ENCODE results near the gene PALM.

The PALM gene

DNA sequence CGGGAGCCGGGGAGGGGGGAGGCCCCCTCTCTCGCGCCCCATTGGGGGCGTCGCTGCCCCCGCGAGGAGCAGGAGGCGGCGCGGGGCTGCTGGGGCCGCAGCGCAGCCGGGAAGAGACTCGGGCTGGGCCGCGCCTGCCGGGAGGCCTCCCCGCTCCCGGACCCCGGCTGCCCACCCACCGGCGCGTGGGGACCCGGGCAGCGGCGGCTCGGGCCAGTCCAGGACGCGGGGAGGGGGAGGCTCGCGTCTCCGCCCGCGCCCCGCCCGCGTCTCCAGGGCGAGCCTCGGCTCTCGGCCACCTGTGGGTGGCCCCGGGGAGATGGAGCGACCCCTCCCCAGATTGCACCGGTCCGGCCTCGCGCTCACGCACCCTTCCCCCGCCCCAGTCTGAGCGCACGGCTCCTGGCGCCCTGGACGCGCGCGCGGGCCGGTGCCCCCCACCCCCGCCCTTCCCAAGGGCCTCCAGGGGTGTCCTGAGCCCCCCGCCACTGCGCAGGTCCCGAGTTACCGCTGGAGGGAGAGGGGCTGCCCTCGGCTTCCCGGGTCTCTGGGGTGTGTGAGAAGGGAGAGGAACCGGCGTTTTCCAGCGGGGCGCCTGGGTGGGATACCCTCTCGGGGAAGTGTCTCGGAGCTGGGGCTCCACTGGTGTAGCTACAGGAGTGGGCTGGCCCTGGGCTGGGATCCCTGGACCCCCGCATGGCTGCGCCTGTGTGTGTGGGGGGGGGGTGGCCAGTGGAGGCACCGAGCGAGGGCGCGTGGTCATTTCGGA lies 645 bp downstream of the PALM start:
- H3K27ac ChIP-seq (ENCODE audit: low read depth, low read length): no peak overlapping the region
- peak overlapping the region; percentile 5 for H2AFZ ChIP-seq (ENCODE audit: insufficient read depth, low read length, poor library complexity)
- H3K9me3 ChIP-seq (ENCODE audit: insufficient read depth, low read depth, low read length): peaks cover 2% of the 10 kb centered on the region
- no CpG with 5 or more reads among the region's 78 CpGs for WGBS (ENCODE audit: extremely low coverage, insufficient coverage, insufficient read length)
- DNase-seq: no peak
- peaks cover 0 to 2% of the 10 kb centered on the region in 2 experiments for H3K36me3 ChIP-seq (ENCODE audit: control insufficient read depth in 1 of 2, insufficient read depth in 2 of 2, low read length in 2 of 2)
- peak overlapping the region; percentile 32 for H3K14ac ChIP-seq (ENCODE audit: low read length)
- peak overlapping the region; percentile 22 for H3K18ac ChIP-seq (ENCODE audit: low read length)
- no peak overlapping the region for H2AK5ac ChIP-seq (ENCODE audit: low read length)
- H4K8ac ChIP-seq (ENCODE audit: low read depth, low read length): no peak overlapping the region
- H3K27me3 ChIP-seq (ENCODE audit: insufficient read depth, low read length): peaks cover 7% of the 10 kb centered on the region
- no peak overlapping the region for H2BK120ac ChIP-seq (ENCODE audit: insufficient read depth, low read length, poor library complexity)
- peak overlapping the region; percentile 51 for H4K12ac ChIP-seq (ENCODE audit: low read depth, low read length)
- H3K79me2 ChIP-seq (ENCODE audit: control insufficient read depth, insufficient read depth, low read length, poor library complexity): no peaks in the 10 kb centered on the region
- H3K79me1 ChIP-seq (ENCODE audit: low read length): no peaks in the 10 kb centered on the region
- H3K9ac ChIP-seq (ENCODE audit: low read length): no peak overlapping the region
- peak overlapping the region; percentile 30 for H4K91ac ChIP-seq (ENCODE audit: low read depth, low read length)
- H3K4me2 ChIP-seq (ENCODE audit: low read length): peak overlapping the region; percentile 98
- no peak overlapping the region for H3K4ac ChIP-seq (ENCODE audit: low read depth, low read length)
- no peak overlapping the region for H2BK5ac ChIP-seq (ENCODE audit: low read depth, low read length, poor library complexity)
- H2BK12ac ChIP-seq (ENCODE audit: low read length): no peak overlapping the region
- peak overlapping the region; percentile 75 for H3K4me3 ChIP-seq (ENCODE audit: low read depth, low read length)
- peaks cover 0 to 3% of the 10 kb centered on the region in 2 experiments for H3K4me1 ChIP-seq (ENCODE audit: control insufficient read depth in 1 of 2, insufficient read depth in 2 of 2, low read length in 2 of 2)
- no peak overlapping the region for H3K23ac ChIP-seq (ENCODE audit: low read length)

DNA sequence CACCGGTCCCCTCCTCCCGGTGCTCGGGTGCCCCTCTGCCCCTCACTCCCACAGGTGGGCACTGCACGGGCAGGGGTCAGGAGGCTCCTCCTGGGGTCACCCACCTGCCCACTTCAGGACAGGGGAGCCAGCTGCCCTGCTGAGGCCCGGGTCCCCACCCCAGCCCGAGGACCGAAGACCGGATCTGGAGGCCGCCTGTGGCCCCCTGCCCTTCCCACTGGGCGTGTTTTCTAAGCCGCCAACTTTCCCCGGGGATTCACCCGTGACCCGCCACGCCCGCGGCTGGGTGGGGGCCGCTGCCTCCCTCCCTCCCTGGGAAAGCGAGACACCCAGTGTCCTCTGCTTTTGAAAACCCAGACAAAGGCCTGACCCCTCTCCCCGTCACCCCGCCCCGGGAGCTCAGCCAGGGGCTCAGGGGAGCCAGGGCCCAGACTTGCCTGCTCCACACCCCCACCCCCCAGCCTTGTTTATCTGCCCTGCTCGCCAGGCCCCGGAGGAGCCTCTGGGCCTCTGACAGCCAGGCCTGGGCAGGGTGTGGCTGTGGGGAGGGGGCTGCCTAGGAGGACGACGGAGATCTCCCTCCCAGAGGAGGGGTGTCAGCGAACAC lies 1.3 kb downstream of the PALM start:
- no peak overlapping the region for H3K23ac ChIP-seq (ENCODE audit: low read length)
- H3K4me2 ChIP-seq (ENCODE audit: low read length): peak overlapping the region; percentile 98
- H3K79me1 ChIP-seq (ENCODE audit: low read length): no peaks in the 10 kb centered on the region
- peaks cover 0 to 3% of the 10 kb centered on the region in 2 experiments for H3K4me1 ChIP-seq (ENCODE audit: control insufficient read depth in 1 of 2, insufficient read depth in 2 of 2, low read length in 2 of 2)
- no peak overlapping the region for H2BK12ac ChIP-seq (ENCODE audit: low read length)
- no peak overlapping the region for H2BK5ac ChIP-seq (ENCODE audit: low read depth, low read length, poor library complexity)
- peak overlapping the region; percentile 51 for H4K12ac ChIP-seq (ENCODE audit: low read depth, low read length)
- peaks cover 7% of the 10 kb centered on the region for H3K27me3 ChIP-seq (ENCODE audit: insufficient read depth, low read length)
- no peak overlapping the region for H3K9ac ChIP-seq (ENCODE audit: low read length)
- no peak overlapping the region for H2AK5ac ChIP-seq (ENCODE audit: low read length)
- no peaks in the 10 kb centered on the region for H3K79me2 ChIP-seq (ENCODE audit: control insufficient read depth, insufficient read depth, low read length, poor library complexity)
- H3K4ac ChIP-seq (ENCODE audit: low read depth, low read length): no peak overlapping the region
- no peak overlapping the region for H3K27ac ChIP-seq (ENCODE audit: low read depth, low read length)
- peaks cover 0 to 2% of the 10 kb centered on the region in 2 experiments for H3K36me3 ChIP-seq (ENCODE audit: control insufficient read depth in 1 of 2, insufficient read depth in 2 of 2, low read length in 2 of 2)
- H2AFZ ChIP-seq (ENCODE audit: insufficient read depth, low read length, poor library complexity): no peak overlapping the region
- H3K18ac ChIP-seq (ENCODE audit: low read length): peak overlapping the region; percentile 22
- H4K91ac ChIP-seq (ENCODE audit: low read depth, low read length): no peak overlapping the region
- no peak for DNase-seq
- H2BK120ac ChIP-seq (ENCODE audit: insufficient read depth, low read length, poor library complexity): no peak overlapping the region
- H3K14ac ChIP-seq (ENCODE audit: low read length): peak overlapping the region; percentile 32
- H3K4me3 ChIP-seq (ENCODE audit: low read depth, low read length): peak overlapping the region; percentile 13
- WGBS (ENCODE audit: extremely low coverage, insufficient coverage, insufficient read length): no CpG with 5 or more reads among the region's 27 CpGs
- H4K8ac ChIP-seq (ENCODE audit: low read depth, low read length): no peak overlapping the region
- H3K9me3 ChIP-seq (ENCODE audit: insufficient read depth, low read depth, low read length): peaks cover 2% of the 10 kb centered on the region

DNA sequence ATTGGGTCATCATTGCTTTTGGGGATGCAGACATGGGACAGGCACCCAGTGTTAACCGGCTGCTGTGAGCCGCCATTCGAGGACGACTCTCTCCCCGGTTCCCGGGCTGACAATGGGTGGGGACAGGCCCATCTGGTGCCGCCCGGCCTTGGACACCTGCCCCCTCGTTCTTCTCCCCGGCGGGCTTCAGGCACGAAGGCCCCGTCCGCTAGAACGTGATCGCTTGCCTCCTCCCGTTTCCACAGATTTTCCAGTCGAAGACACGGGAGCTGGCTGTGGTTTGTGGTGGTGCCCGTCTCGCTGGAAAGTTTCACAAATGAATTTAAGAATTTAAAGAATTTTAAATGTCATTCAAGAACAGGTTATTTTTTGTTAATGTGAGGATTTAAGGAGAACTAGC lies 2.0 kb downstream of the PALM start:
- no peak overlapping the region for H3K4me2 ChIP-seq (ENCODE audit: low read length)
- no peak overlapping the region for H2AFZ ChIP-seq (ENCODE audit: insufficient read depth, low read length, poor library complexity)
- DNase-seq: no peak
- H3K9me3 ChIP-seq (ENCODE audit: insufficient read depth, low read depth, low read length): peaks cover 8% of the 10 kb centered on the region
- no peak overlapping the region for H3K9ac ChIP-seq (ENCODE audit: low read length)
- H2BK120ac ChIP-seq (ENCODE audit: insufficient read depth, low read length, poor library complexity): no peak overlapping the region
- H3K23ac ChIP-seq (ENCODE audit: low read length): no peak overlapping the region
- no peak overlapping the region for H3K14ac ChIP-seq (ENCODE audit: low read length)
- H3K79me2 ChIP-seq (ENCODE audit: control insufficient read depth, insufficient read depth, low read length, poor library complexity): no peaks in the 10 kb centered on the region
- H3K4me3 ChIP-seq (ENCODE audit: low read depth, low read length): no peak overlapping the region
- H3K79me1 ChIP-seq (ENCODE audit: low read length): no peaks in the 10 kb centered on the region
- H4K91ac ChIP-seq (ENCODE audit: low read depth, low read length): no peak overlapping the region
- H3K27me3 ChIP-seq (ENCODE audit: insufficient read depth, low read length): peaks cover 7% of the 10 kb centered on the region
- peaks cover 2 to 4% of the 10 kb centered on the region in 2 experiments for H3K36me3 ChIP-seq (ENCODE audit: control insufficient read depth in 1 of 2, insufficient read depth in 2 of 2, low read length in 2 of 2)
- H3K4me1 ChIP-seq (ENCODE audit: control insufficient read depth in 1 of 2, insufficient read depth in 2 of 2, low read length in 2 of 2): peaks cover 0 to 3% of the 10 kb centered on the region in 2 experiments
- WGBS (ENCODE audit: extremely low coverage, insufficient coverage, insufficient read length): no CpG with 5 or more reads among the region's 21 CpGs
- H3K27ac ChIP-seq (ENCODE audit: low read depth, low read length): no peak overlapping the region
- H3K18ac ChIP-seq (ENCODE audit: low read length): no peak overlapping the region
- H2BK5ac ChIP-seq (ENCODE audit: low read depth, low read length, poor library complexity): no peak overlapping the region
- no peak overlapping the region for H2BK12ac ChIP-seq (ENCODE audit: low read length)
- H2AK5ac ChIP-seq (ENCODE audit: low read length): no peak overlapping the region
- no peak overlapping the region for H4K12ac ChIP-seq (ENCODE audit: low read depth, low read length)
- no peak overlapping the region for H3K4ac ChIP-seq (ENCODE audit: low read depth, low read length)
- H4K8ac ChIP-seq (ENCODE audit: low read depth, low read length): no peak overlapping the region

DNA sequence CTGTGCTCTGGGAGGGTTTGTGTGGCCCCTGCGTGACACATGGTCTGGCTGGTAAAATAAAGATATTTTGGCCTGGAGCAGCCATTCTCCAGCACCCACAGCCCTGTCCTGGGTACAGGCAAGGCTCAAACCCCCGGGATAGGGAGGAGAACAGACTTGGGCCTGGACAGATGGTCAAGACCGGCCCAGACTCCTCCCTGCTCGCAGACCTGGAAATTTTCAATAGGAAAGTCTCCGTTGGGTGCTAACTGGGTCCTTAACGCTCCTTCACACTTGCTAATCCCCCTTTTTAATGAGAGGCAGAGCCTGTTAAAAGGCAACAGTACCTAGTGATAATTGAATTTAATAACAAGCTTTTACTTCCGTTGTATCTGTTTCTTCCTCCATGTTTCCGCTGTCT lies 2.5 kb downstream of the PALM start:
- H2AK5ac ChIP-seq (ENCODE audit: low read length): no peak overlapping the region

More for the DNA sequence above, 2.5 kb downstream of the PALM start:
- peaks cover 0 to 3% of the 10 kb centered on the region in 2 experiments for H3K4me1 ChIP-seq (ENCODE audit: control insufficient read depth in 1 of 2, insufficient read depth in 2 of 2, low read length in 2 of 2)
- peaks cover 7% of the 10 kb centered on the region for H3K27me3 ChIP-seq (ENCODE audit: insufficient read depth, low read length)
- no peak overlapping the region for H3K4me3 ChIP-seq (ENCODE audit: low read depth, low read length)
- H4K8ac ChIP-seq (ENCODE audit: low read depth, low read length): no peak overlapping the region
- H4K12ac ChIP-seq (ENCODE audit: low read depth, low read length): no peak overlapping the region
- no peaks in the 10 kb centered on the region for H3K79me2 ChIP-seq (ENCODE audit: control insufficient read depth, insufficient read depth, low read length, poor library complexity)
- no peak overlapping the region for H2AFZ ChIP-seq (ENCODE audit: insufficient read depth, low read length, poor library complexity)
- H3K27ac ChIP-seq (ENCODE audit: low read depth, low read length): no peak overlapping the region
- peaks cover 10% of the 10 kb centered on the region for H3K9me3 ChIP-seq (ENCODE audit: insufficient read depth, low read depth, low read length)
- no CpG with 5 or more reads among the region's 8 CpGs for WGBS (ENCODE audit: extremely low coverage, insufficient coverage, insufficient read length)
- no peaks in the 10 kb centered on the region for H3K79me1 ChIP-seq (ENCODE audit: low read length)
- H2BK5ac ChIP-seq (ENCODE audit: low read depth, low read length, poor library complexity): no peak overlapping the region
- H3K14ac ChIP-seq (ENCODE audit: low read length): no peak overlapping the region
- H4K91ac ChIP-seq (ENCODE audit: low read depth, low read length): no peak overlapping the region
- H3K36me3 ChIP-seq (ENCODE audit: control insufficient read depth in 1 of 2, insufficient read depth in 2 of 2, low read length in 2 of 2): peaks cover 2 to 4% of the 10 kb centered on the region in 2 experiments
- H3K4me2 ChIP-seq (ENCODE audit: low read length): no peak overlapping the region
- H2BK12ac ChIP-seq (ENCODE audit: low read length): no peak overlapping the region
- no peak overlapping the region for H3K4ac ChIP-seq (ENCODE audit: low read depth, low read length)
- no peak overlapping the region for H2BK120ac ChIP-seq (ENCODE audit: insufficient read depth, low read length, poor library complexity)
- H3K9ac ChIP-seq (ENCODE audit: low read length): no peak overlapping the region
- H3K23ac ChIP-seq (ENCODE audit: low read length): no peak overlapping the region
- no peak for DNase-seq
- no peak overlapping the region for H3K18ac ChIP-seq (ENCODE audit: low read length)
